D341Med (cell line): ENCODE measurements around the gene AP3M1.
"Not testable (repeated sequence)": the region's sequence is repeated elsewhere in the genome, so short reads cannot be mapped to it uniquely, and the experiment has no call there.

Experiments used
- DNase-seq: peaks from one replicate; pipeline ENCODE4 v3.0.0; 2012; ENCODE audit warnings: low spot score

The AP3M1 gene

GRCh38 chr10:74163319-74164068, 12.9 kb upstream of the AP3M1 start:
- DNase-seq: no peak

GRCh38 chr10:74160013-74160412, 9.4 kb upstream of the AP3M1 start:
- DNase-seq: no peak

- DNase-seq: no peak
Measured at GRCh38 chr10:74156919-74157289, 6.3 kb upstream of the AP3M1 start.

- DNase-seq: no peak
Measured at GRCh38 chr10:74153676-74154075, 3.0 kb upstream of the AP3M1 start.

- no peak for DNase-seq
Measured at GRCh38 chr10:74153123-74153522, 2.5 kb upstream of the AP3M1 start.

- DNase-seq: peak; percentile 7
Measured at GRCh38 chr10:74151879-74152722, 1.5 kb upstream of the AP3M1 start.

GRCh38 chr10:74150990-74151878, 606 bp upstream of the AP3M1 start, which contains the start of gene ADK:
Gene ADK, plus strand, starts transcription at chr10:74151221. Its CDS starts 58 bp downstream, at chr10:74151279.
- peak; percentile 90 for DNase-seq

- not testable (repeated sequence) for DNase-seq
Measured at GRCh38 chr10:74146980-74147379, 3.6 kb downstream of the AP3M1 start.

- DNase-seq: no peak
Measured at GRCh38 chr10:74145133-74145532, 5.5 kb downstream of the AP3M1 start.

- DNase-seq: no peak
Measured at GRCh38 chr10:74140553-74140952, 10.1 kb downstream of the AP3M1 start.

- no peak for DNase-seq
Measured at GRCh38 chr10:74139981-74140380, 10.6 kb downstream of the AP3M1 start.

- not testable (repeated sequence) for DNase-seq
Measured at GRCh38 chr10:74138596-74138995, 12.0 kb downstream of the AP3M1 start.

GRCh38 chr10:74137992-74138391, 12.6 kb downstream of the AP3M1 start:
- no peak for DNase-seq

- DNase-seq: no peak
Measured at GRCh38 chr10:74135452-74135851, 15.2 kb downstream of the AP3M1 start.

- no peak for DNase-seq
Measured at GRCh38 chr10:74133923-74134820, 16.5 kb downstream of the AP3M1 start.

GRCh38 chr10:74123081-74123480, 27.5 kb downstream of the AP3M1 start:
- no peak for DNase-seq

GRCh38 chr10:74122060-74122459, 28.6 kb downstream of the AP3M1 start:
- no peak for DNase-seq

- no peak for DNase-seq
Measured at GRCh38 chr10:74121368-74121767, 29.3 kb downstream of the AP3M1 start.

GRCh38 chr10:74120911-74121310, 29.7 kb downstream of the AP3M1 start:
- DNase-seq: no peak

GRCh38 chr10:74118804-74119203, 31.8 kb downstream of the AP3M1 start:
- no peak for DNase-seq

GRCh38 chr10:74117738-74118137, 32.9 kb downstream of the AP3M1 start:
- DNase-seq: no peak
